B cell (primary cell): ENCODE data around the gene ITLN1. TPM values are rescaled to one million over a fixed set of nuclear protein-coding genes. Genes with fewer than 3 reads are reported as not detected.
"Not testable (repeated sequence)": the region's sequence is repeated elsewhere in the genome, so short reads cannot be mapped to it uniquely, and the experiment has no call there.

Source experiments
- ATAC-seq: fragments of 200-7000 bp; cut with Tn5 transposase; one replicate; pipeline ENCODE4 v1.10.0; 2021; ENCODE audit warnings: low read depth, mild to moderate bottlenecking, moderate number of reproducible peaks, moderate library complexity
- CTCF ChIA-PET: fragments of 350-600 bp; sonication (Branson Sonifier 250); formaldehyde crosslinking; loops from one replicate; lab custom pipeline; 2021; ENCODE audit warnings: antibody characterized with exemption, inconsistent platforms; lab: Charles Lee
- POLR2A ChIA-PET: fragments of 350-600 bp; sonication (Branson Sonifier 250); formaldehyde crosslinking; loops from one replicate; lab custom pipeline; 2021; ENCODE audit warnings: antibody characterized with exemption; lab: Charles Lee
- DNase-seq: peaks from one replicate; pipeline ENCODE4 v3.0.0; 2013
- H2AFZ ChIP-seq: 2 replicates; pipeline ENCODE4 v1.6.1; 2012; ENCODE audit warnings: mild to moderate bottlenecking, low read depth, low read length; ENCODE audit not compliant: insufficient read depth, poor library complexity, severe bottlenecking
- H3K27ac ChIP-seq, 2 donors: 1 replicate in 1 of 2; 2 replicates in 1 of 2; pipeline ENCODE4 v1.5.1; 2012 to 2013; ENCODE audit warnings: low read length in 2 of 2, mild to moderate bottlenecking in 2 of 2, moderate library complexity in 1 of 2
- H3K27me3 ChIP-seq, 4 experiments: fragments of 200-600 bp in 1 of 4; sonication (generic) in 1 of 4; replicated peaks in 1 of 4; 1 replicate in 2 of 4; 2 replicates in 2 of 4; pipeline versions ENCODE4 v1.6.1 to v1.7.0; 2013 to 2016; ENCODE audit warnings: low read length in 3 of 4, mild to moderate bottlenecking in 2 of 4, mixed read lengths in 1 of 4, moderate library complexity in 1 of 4; ENCODE audit not compliant: insufficient read depth in 4 of 4, control insufficient read depth in 3 of 4; ENCODE audit errors: control extremely low read depth in 1 of 4
- H3K36me3 ChIP-seq, 2 experiments: replicated peaks in 1 of 2; 1 replicate in 1 of 2; 2 replicates in 1 of 2; pipeline versions ENCODE4 v1.6.1 to v1.7.1; 2013; ENCODE audit warnings: low read length in 1 of 2; ENCODE audit not compliant: insufficient read depth in 2 of 2, control insufficient read depth in 1 of 2; ENCODE audit errors: control extremely low read depth in 1 of 2, extremely low read depth in 1 of 2
- H3K4me1 ChIP-seq, 2 donors: fragments of 200-600 bp in 1 of 2; sonication (generic) in 1 of 2; 1 replicate in 1 of 2; 2 replicates in 1 of 2; pipeline versions ENCODE4 v1.5.1 to v1.6.1; 2013 to 2017; ENCODE audit warnings: low read length in 2 of 2; ENCODE audit not compliant: control insufficient read depth in 2 of 2, insufficient read depth in 2 of 2
- H3K4me2 ChIP-seq: replicated peaks from 2 replicates; pipeline ENCODE3; 2012; ENCODE audit warnings: mild to moderate bottlenecking, low read depth, low read length; ENCODE audit not compliant: poor library complexity, severe bottlenecking
- H3K4me3 ChIP-seq, 5 experiments: fragments of 200-600 bp in 1 of 5; sonication (generic) in 1 of 5; 1 replicate in 3 of 5; 2 replicates in 2 of 5; pipeline versions ENCODE4 v1.5.1 to v1.7.0; 2011 to 2016; ENCODE audit warnings: low read length in 4 of 5, mild to moderate bottlenecking in 4 of 5, low read depth in 2 of 5, control low read depth in 1 of 5, moderate library complexity in 1 of 5; ENCODE audit not compliant: insufficient read depth in 1 of 5; ENCODE audit errors: control extremely low read depth in 1 of 5, extremely low read depth in 1 of 5
- H3K79me2 ChIP-seq: fragments of 200-600 bp; sonication (generic); one replicate; pipeline ENCODE4 v1.6.0; 2016; ENCODE audit warnings: low read length; ENCODE audit not compliant: control insufficient read depth, insufficient read depth
- H3K9ac ChIP-seq: fragments of 200-600 bp; sonication (generic); 2 replicates; pipeline ENCODE4 v1.6.1; 2017; ENCODE audit warnings: mild to moderate bottlenecking, low read length, moderate library complexity
- H3K9me3 ChIP-seq, 3 donors: one replicate each; pipeline versions ENCODE4 v1.6.1 to v1.7.1; 2013; ENCODE audit warnings: low read length in 2 of 3; ENCODE audit not compliant: control insufficient read depth in 2 of 3, insufficient read depth in 1 of 3; ENCODE audit errors: control extremely low read depth in 1 of 3
- H4K20me1 ChIP-seq: 2 replicates; pipeline ENCODE4 v1.6.0; 2012; ENCODE audit warnings: mild to moderate bottlenecking, low read length; ENCODE audit not compliant: insufficient read depth, control insufficient read depth, poor library complexity, severe bottlenecking
- H3K27ac Mint-ChIP-seq: one replicate; pipeline ENCODE4 v1.8.0; 2021; ENCODE audit warnings: mixed read lengths
- H3K27me3 Mint-ChIP-seq: one replicate; pipeline ENCODE4 v1.8.0; 2021; ENCODE audit warnings: mixed read lengths
- H3K4me1 Mint-ChIP-seq: one replicate; pipeline ENCODE4 v1.8.0; 2021; ENCODE audit warnings: mixed read lengths
- H3K4me3 Mint-ChIP-seq: one replicate; pipeline ENCODE4 v1.8.0; 2021; ENCODE audit warnings: mixed read lengths
- H3K9me3 Mint-ChIP-seq: one replicate; pipeline ENCODE4 v1.8.0; 2022; ENCODE audit warnings: mixed read lengths; ENCODE audit not compliant: insufficient read depth
- CTCF ChIP-seq: fragments of 200-600 bp; IDR thresholded peaks from one replicate; pipeline ENCODE4 v1.8.0; 2022; ENCODE audit warnings: antibody characterized with exemption, mild to moderate bottlenecking
- EZH2 ChIP-seq: IDR thresholded peaks from 2 replicates; pipeline ENCODE4 v1.6.1; 2012; ENCODE audit warnings: borderline replicate concordance, low read depth, mild to moderate bottlenecking, moderate library complexity, low read length; ENCODE audit not compliant: insufficient read depth, poor library complexity, severe bottlenecking
- WGBS: methylation state at CpG from one replicate; pipeline ENCODE4 v1.1.5; 2013; ENCODE audit warnings: missing lambda C conversion rate; ENCODE audit not compliant: insufficient coverage; 5-methylcytosine and 5-hydroxymethylcytosine counted together
- intact Hi-C: fragments of 100-400 bp; cut with micrococcal nuclease; formaldehyde crosslinking; loops from one replicate; pipeline ENCODE4 v1.10.0; 2022
- polyA plus RNA-seq: library from polyadenylated mRNA; depleted of rRNA; stranded (reverse); fragments of >200 nt; gene quantifications from 2 replicates; pipeline ENCODE4 v1.2.3, GENCODE V29; 2012
- total RNA-seq, 2 donors: library from RNA; stranded (reverse); fragments of 120-200 nt in 1 of 2; gene quantifications; 1 replicate in 1 of 2; 2 replicates in 1 of 2; pipeline versions ENCODE4 v1.2.3 to v1.2.4, GENCODE V29; 2013 to 2022

The ITLN1 gene
- total and polyA plus RNA-seq, 2 donors (not counting 1 experiment from before 2014, with no cell fraction given) = not detected

GRCh38 chr1:160881264-160881663 is 3.7 kb downstream of the ITLN1 start:
- H3K27me3 Mint-ChIP-seq, H2AFZ ChIP-seq, ATAC-seq, H3K9me3 Mint-ChIP-seq, H4K20me1 ChIP-seq, DNase-seq, H3K9ac ChIP-seq, H3K9me3 ChIP-seq, H3K36me3 ChIP-seq, H3K27ac ChIP-seq, H3K4me3 ChIP-seq, H3K4me1 Mint-ChIP-seq, H3K4me3 Mint-ChIP-seq, H3K4me2 ChIP-seq, CTCF ChIA-PET, H3K4me1 ChIP-seq, H3K79me2 ChIP-seq, H3K27ac Mint-ChIP-seq, H3K27me3 ChIP-seq: not testable (repeated sequence)
- POLR2A ChIA-PET = interaction anchor here (0.7 kb wide), 1 partner anchor 177 kb away, joined by 3 read pairs; no protein-coding TSS in a partner anchor
- intact Hi-C loops = loop anchor here (10.0 kb wide), 1 partner anchor 46 kb away; no protein-coding TSS in a partner anchor
- 86% methylated on average over 3 of the region's 7 CpGs for whole genome bisulfite sequencing

DNA sequence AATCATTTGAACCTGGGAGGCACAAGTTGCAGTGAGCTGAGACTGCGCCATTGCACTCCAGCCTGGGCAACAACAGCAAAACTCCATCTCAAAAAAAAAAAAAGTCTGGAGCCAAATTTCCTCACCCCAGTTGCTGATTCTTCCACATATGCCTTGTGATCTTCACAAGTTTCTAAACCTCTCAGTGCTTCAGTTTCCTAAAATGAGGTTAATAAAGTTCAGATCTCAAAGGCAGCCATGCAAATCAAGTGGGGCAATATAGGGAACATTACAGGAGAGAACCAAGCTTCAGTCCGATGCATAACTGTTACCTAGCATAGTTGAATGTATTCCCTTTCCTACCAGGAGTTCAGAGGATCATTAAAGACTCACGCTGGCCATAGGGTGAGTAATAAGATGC is 4.8 kb downstream of the ITLN1 start:
- CTCF ChIA-PET = interaction anchor here (1.2 kb wide), 1 partner anchor 71 kb away, joined by 3 read pairs; no protein-coding TSS in a partner anchor
- H3K27ac ChIP-seq = no peak overlapping the region
- no peak overlapping the region for H3K4me2 ChIP-seq
- TF ChIP-seq EZH2 = no peak
- no peak for TF ChIP-seq CTCF
- H2AFZ ChIP-seq = no peak overlapping the region
- Mint-ChIP-seq H3K9me3 (no peaks in the 10 kb centered on the region), H3K27me3 (peaks cover 3% of the 10 kb centered on the region), H3K27ac (no peak overlapping the region), H3K4me1 (peaks cover 8% of the 10 kb centered on the region), H3K4me3 (no peak overlapping the region)
- no peaks in the 10 kb centered on the region for H3K36me3 ChIP-seq
- no peaks in the 10 kb centered on the region for H3K79me2 ChIP-seq
- no peak overlapping the region for H3K4me3 ChIP-seq
- WGBS = 100% methylated on average over 1 of the region's 3 CpGs
- no peaks in the 10 kb centered on the region for H4K20me1 ChIP-seq
- POLR2A ChIA-PET = no interaction called here
- no peak overlapping the region for H3K9ac ChIP-seq
- H3K4me1 ChIP-seq = no peaks in the 10 kb centered on the region
- H3K9me3 ChIP-seq = no peaks in the 10 kb centered on the region
- H3K27me3 ChIP-seq = no peaks in the 10 kb centered on the region
- ATAC-seq = no peak
- intact Hi-C loops = loop anchor here (10.0 kb wide), 1 partner anchor 45 kb away; no protein-coding TSS in a partner anchor
- DNase-seq = no peak
